Transverse colon (tissue), 4 donors: Measurements from ENCODE around the gene SCD5. TPM values are rescaled to one million over a fixed set of nuclear protein-coding genes. Genes with fewer than 3 reads are reported as not detected.
"Not testable (repeated sequence)": the region's sequence is repeated elsewhere in the genome, so short reads cannot be mapped to it uniquely, and the experiment has no call there.

Experiments
- DNase-seq: peaks from one replicate; pipeline ENCODE4 v3.0.0-alpha.2; 2019
- H3K27ac ChIP-seq, 4 donors: fragments of 200-600 bp; sonication (generic); 2 replicates each; pipeline ENCODE4 v1.5.1; 2016 to 2018; ENCODE audit warnings: inconsistent platforms in 4 of 4
- H3K27me3 ChIP-seq: fragments of 200-600 bp; sonication (generic); 2 replicates; pipeline ENCODE4 v1.5.1; 2017; ENCODE audit warnings: inconsistent platforms
- H3K36me3 ChIP-seq, 4 donors: fragments of 200-600 bp; sonication (generic); 2 replicates each; pipeline ENCODE4 v1.5.1; 2017 to 2019; ENCODE audit warnings: inconsistent platforms in 4 of 4
- H3K4me1 ChIP-seq, 4 donors: fragments of 200-600 bp; sonication (generic); 2 replicates each; pipeline ENCODE4 v1.5.1; 2017 to 2020; ENCODE audit warnings: inconsistent platforms in 4 of 4
- H3K4me3 ChIP-seq, 4 donors: fragments of 200-600 bp; sonication (generic); 1 replicate in 1 of 4; 2 replicates in 3 of 4; pipeline versions ENCODE4 v1.5.1 to v1.6.1; 2017 to 2019; ENCODE audit warnings: inconsistent platforms in 4 of 4
- H3K9me3 ChIP-seq, 2 donors: fragments of 200-600 bp; sonication (generic); 2 replicates each; pipeline ENCODE4 v1.5.1; 2017 to 2019; ENCODE audit warnings: inconsistent platforms in 2 of 2
- CTCF ChIP-seq, 5 experiments: fragments of 200-600 bp in 3 of 5; fragments of 450-650 bp in 2 of 5; sonication (generic) in 3 of 5; IDR thresholded peaks; 1 replicate in 2 of 5; 2 replicates in 3 of 5; pipeline ENCODE4 v1.5.1; 2016 to 2017; ENCODE audit warnings: antibody characterized with exemption in 5 of 5, inconsistent platforms in 3 of 5, mild to moderate bottlenecking in 2 of 5, moderate library complexity in 1 of 5
- EP300 ChIP-seq: sonication (generic); formaldehyde crosslinking; IDR thresholded peaks from one replicate; pipeline ENCODE4 v1.6.1; 2017; ENCODE audit warnings: antibody characterized with exemption, low read depth
- POLR2A ChIP-seq: fragments of 450-650 bp; IDR thresholded peaks from one replicate; pipeline ENCODE4 v1.6.1; 2016; ENCODE audit warnings: antibody characterized with exemption, mild to moderate bottlenecking, moderate library complexity
- POLR2AphosphoS5 ChIP-seq, 3 donors: sonication (generic); formaldehyde crosslinking; IDR thresholded peaks; one replicate each; pipeline ENCODE4 v1.6.1; 2016; ENCODE audit warnings: antibody characterized with exemption in 3 of 3
- WGBS, 2 donors: methylation state at CpG; one replicate each; pipeline ENCODE4 v1.1.5; 2018; ENCODE audit warnings: low coverage in 1 of 2; 5-methylcytosine and 5-hydroxymethylcytosine counted together
- in situ Hi-C, 4 donors: fragments of 200-750 bp; cut with MboI; loops; one replicate each; pipeline versions ENCODE4 v1.15.0 to v1.15.1; 2017; ENCODE audit warnings: low sequenced_read_pairs in 3 of 4, low pct_ligation_motif_present in 1 of 4, low pct_unique_long_range_greater_than_20kb in 1 of 4
- intact Hi-C: fragments of 100-400 bp; cut with DNase I; formaldehyde crosslinking; loops from one replicate; pipeline ENCODE4 v1.15.1; 2023; ENCODE audit warnings: low total_unique reads
- total RNA-seq, 4 donors: library from RNA; depleted of rRNA; stranded (reverse); fragments of >200 nt; gene quantifications; one replicate each; pipeline ENCODE4 v1.1.0, GENCODE V29; 2016

SCD5 gene
- 1 to 10 TPM; 1.5 to 7.5 (median 3.5) TPM for total RNA-seq

GRCh38 chr4:82798168-82799005 is at the start of gene SCD5:
SCD5 (minus strand) TSS chr4:82798796; CDS start chr4:82798537, 259 bp downstream.
- Histone ChIP-seq H3K9me3 (no peaks in the 10 kb centered on the region), H3K27me3 (peaks cover 36% of the 10 kb centered on the region), H3K36me3 (no peaks in the 10 kb centered on the region), H3K4me3 (peak within 1 kb of the TSS; percentile 55 to 86 (median 72)), H3K4me1 (peaks cover 0 to 30% (median 11%) of the 10 kb centered on the region in 4 donors), H3K27ac (peak within 1 kb of the TSS; percentile 54 to 82 (median 66))
- DNase-seq, result peak; percentile 64
- intact Hi-C loops (loop anchor here (1.0 kb wide), 1 partner anchor 13 kb away; no protein-coding TSS in a partner anchor), in situ Hi-C loops (no loop called here)
- WGBS, 2 donors, result 1% methylated on average over 42 of the region's 94 CpGs; no CpG with 5 or more reads in 1 of the 2 donors
- TF ChIP-seq CTCF (IDR thresholded peaks at IDR 0.05) (no peak), POLR2AphosphoS5 (IDR thresholded peaks at IDR 0.05) (no peak), POLR2A (no peak), EP300 (no peak)

GRCh38 chr4:82842593-82842992 is 44.0 kb upstream of the SCD5 start:
- no peak for DNase-seq
- H3K36me3 ChIP-seq, result peaks cover 0 to 73% (median 28%) of the 10 kb centered on the region in 4 donors
- intact Hi-C loops (no loop called here), in situ Hi-C loops (no loop called here)
- no peak overlapping the region for H3K4me3 ChIP-seq
- no peak overlapping the region for H3K27ac ChIP-seq
- H3K4me1 ChIP-seq, result peaks cover 0 to 6% (median 0%) of the 10 kb centered on the region in 4 donors
- TF ChIP-seq CTCF (IDR thresholded peaks at IDR 0.05) (peak in 1 of 5 experiments; percentile 5), POLR2A (no peak)
- no peaks in the 10 kb centered on the region for H3K27me3 ChIP-seq
- no peaks in the 10 kb centered on the region for H3K9me3 ChIP-seq

GRCh38 chr4:82839624-82840023 is 41.0 kb upstream of the SCD5 start:
- Histone ChIP-seq H3K27ac (peak overlapping the region in 2 of 4 donors; percentile 21 to 52), H3K9me3 (no peaks in the 10 kb centered on the region), H3K4me1 (peaks cover 0 to 8% (median 0%) of the 10 kb centered on the region in 4 donors), H3K4me3 (no peak overlapping the region), H3K27me3 (no peaks in the 10 kb centered on the region), H3K36me3 (peaks cover 0 to 75% (median 19%) of the 10 kb centered on the region in 4 donors)
- 54 to 77% methylated on average over 1 of the region's 1 CpG for WGBS, 2 donors
- intact Hi-C loops (no loop called here), in situ Hi-C loops (no loop called here)
- TF ChIP-seq POLR2AphosphoS5 (IDR thresholded peaks at IDR 0.05) (no peak), CTCF (IDR thresholded peaks at IDR 0.05) (no peak), POLR2A (no peak), EP300 (no peak)
- no peak for DNase-seq

DNA sequence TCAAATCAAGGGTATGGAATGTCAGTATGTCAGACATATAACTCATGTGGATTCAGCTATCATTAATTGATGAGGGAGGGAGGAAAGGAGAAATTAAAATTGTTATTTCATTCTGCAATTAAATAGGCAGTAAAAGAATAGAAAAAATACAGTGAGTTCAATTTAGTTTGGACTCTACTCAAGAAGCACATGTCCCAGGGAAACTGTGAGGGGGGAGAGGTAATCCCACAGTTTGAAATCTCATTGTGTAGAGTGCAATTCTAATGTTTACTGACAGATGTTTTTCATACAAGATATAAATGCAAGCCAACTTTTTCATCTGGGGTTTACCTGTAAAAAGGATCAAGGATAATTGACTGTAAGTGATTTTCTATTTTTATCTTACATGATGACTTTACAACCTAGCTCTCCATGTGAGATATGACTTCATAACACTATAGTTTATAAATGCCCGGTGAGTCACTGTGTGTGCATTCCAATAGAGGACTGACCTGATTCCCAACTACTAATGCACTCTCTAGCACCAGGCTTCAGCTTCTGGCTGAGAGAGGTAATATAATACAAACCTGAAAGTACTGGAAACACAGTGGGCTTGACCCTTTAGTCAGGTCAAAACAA is 35.2 kb upstream of the SCD5 start:
- peak overlapping the region; percentile 31 to 62 (median 52) for H3K27ac ChIP-seq
- no peak overlapping the region for H3K4me3 ChIP-seq
- H3K36me3 ChIP-seq, result peaks cover 0 to 35% (median 0%) of the 10 kb centered on the region in 4 donors
- intact Hi-C loops (no loop called here), in situ Hi-C loops (no loop called here)
- 26% methylated on average over 1 of the region's 1 CpG; no CpG with 5 or more reads in 1 of the 2 donors for WGBS, 2 donors
- H3K9me3 ChIP-seq, result no peaks in the 10 kb centered on the region
- peaks cover 3 to 16% (median 8%) of the 10 kb centered on the region in 4 donors for H3K4me1 ChIP-seq
- DNase-seq, result peak; percentile 27
- no peaks in the 10 kb centered on the region for H3K27me3 ChIP-seq
- peak; percentile 7 to 44 (median 31) for TF ChIP-seq POLR2AphosphoS5 (IDR thresholded peaks at IDR 0.05)
- TF ChIP-seq CTCF (IDR thresholded peaks at IDR 0.05), result peak in 3 of 5 experiments; percentile 18 to 44 (median 40)
- TF ChIP-seq EP300, result no peak

- 77 to 93% methylated on average over 3 to 4 of the region's 4 CpGs for WGBS, 2 donors
- H3K9me3 ChIP-seq, DNase-seq, H3K4me3 ChIP-seq, intact Hi-C loops, H3K27me3 ChIP-seq, in situ Hi-C loops: not testable (repeated sequence)
- peaks cover 3 to 16% (median 8%) of the 10 kb centered on the region in 4 donors for H3K4me1 ChIP-seq
- peaks cover 0 to 36% (median 3%) of the 10 kb centered on the region in 4 donors for H3K36me3 ChIP-seq
- H3K27ac ChIP-seq, result peak overlapping the region in 3 of 4 donors; percentile 31 to 62 (median 49)
Measured at GRCh38 chr4:82833060-82833459, 34.5 kb upstream of the SCD5 start.
